Inferior parietal cortex (tissue), 1 donor: ENCODE results near the gene WT1.
A peak's percentile ranks its signal among the peaks of the same experiment; 100 is the strongest.
"Not testable (repeated sequence)": the region's sequence is repeated elsewhere in the genome, so short reads cannot be mapped to it uniquely, and the experiment has no call there.

ENCODE experiments used
- DNase-seq: peaks from one replicate; pipeline ENCODE4 v3.0.0-alpha.2; 2016; ENCODE audit errors: extremely low spot score

Gene WT1

DNA sequence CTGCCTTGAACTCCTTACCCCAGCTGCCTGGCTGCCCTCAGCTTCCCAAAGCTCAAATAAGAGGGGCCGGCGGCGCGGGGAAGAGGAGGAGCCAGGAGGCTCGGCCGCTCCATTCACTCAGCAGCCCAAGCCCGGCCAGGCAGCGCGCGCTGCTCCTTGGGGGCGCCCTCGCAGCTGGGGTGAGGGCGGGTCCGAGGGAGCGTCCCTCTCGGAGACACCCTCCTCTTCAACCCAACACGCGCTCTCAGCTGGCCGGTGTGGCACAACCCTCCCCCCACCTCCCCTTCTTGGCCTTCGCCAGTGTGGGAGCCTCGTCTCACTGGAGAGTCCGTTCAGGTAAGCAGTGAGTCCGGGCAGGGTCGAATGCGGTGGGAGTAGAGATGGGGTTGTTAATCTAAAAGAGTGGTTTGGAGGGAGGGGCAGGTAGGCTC lies at the start of gene WT1:
Gene WT1, minus strand, starts transcription at position 29 of the 431 bp plus-strand sequence.
- DNase-seq: no peak

DNA sequence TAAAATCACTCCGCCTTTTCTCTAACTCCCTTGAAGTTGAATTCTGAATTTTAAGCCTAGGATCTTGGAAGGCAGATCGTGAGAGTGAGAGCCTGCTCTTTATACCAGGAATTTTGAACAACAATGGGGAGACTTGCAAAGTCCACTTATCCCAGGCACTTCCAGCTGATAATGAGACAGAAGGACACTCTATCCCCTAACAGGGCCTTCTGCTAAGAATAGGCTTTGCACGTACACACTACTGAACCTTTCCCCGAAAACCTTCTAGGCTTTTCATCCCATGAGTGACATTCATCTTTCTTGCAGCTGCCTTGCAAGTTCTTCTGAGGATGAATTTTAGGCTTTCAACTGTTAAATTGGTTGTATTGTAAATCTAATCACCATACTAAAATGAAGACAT lies 44.0 kb upstream of the WT1 start:
- DNase-seq: no peak

DNA sequence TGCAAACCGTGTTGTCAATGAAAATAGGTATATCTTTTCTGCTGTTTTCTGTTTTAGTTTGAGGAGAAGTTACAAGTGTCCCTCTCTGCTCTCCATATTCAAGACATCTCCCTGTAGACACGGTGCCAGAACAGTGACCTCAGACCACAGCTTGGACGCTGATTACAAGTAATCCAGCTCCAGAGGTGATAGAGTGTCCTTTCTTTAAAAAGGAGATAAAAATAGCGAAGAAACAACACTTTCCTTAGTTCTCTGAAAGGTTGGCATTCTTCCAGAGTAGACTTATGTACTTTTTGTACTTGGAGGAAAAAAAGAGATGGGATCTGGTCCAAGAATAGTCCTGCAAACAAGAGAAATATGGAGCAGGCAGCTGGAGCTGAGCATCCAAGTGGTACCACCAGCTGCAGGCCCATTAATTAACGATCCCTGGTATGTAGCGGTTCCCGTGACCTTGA lies 43.0 kb upstream of the WT1 start:
- DNase-seq: peak; percentile 13

DNA sequence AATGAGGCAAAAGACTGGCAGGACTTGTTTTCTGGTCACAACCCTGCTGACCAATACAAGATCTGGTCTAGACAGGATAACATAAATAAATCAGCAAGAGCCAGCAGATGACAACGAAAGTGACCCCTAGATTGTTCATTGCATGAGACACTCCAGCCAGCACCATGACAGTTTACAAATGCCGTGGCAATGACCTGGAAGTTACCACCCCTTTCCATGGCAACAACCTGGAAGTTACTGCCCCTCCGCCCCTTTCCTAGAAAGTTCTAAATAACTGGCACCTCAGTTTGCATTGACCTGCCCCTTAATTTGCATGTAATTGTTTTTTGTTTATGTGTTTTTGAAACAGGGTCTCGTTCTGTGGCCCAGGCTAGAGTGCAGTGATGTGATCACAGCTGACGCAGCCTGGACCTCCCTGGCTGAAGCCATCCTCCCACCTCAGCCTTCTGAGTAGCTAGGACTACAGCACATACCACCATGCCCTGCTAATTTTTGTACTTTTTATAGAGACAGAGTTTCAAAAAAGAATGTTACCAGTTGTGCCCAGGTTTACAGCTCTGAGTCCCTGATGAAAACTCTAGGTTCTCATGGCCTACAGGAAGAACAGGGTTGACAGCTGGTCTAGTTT lies 38.1 kb upstream of the WT1 start:
- DNase-seq: no peak

DNA sequence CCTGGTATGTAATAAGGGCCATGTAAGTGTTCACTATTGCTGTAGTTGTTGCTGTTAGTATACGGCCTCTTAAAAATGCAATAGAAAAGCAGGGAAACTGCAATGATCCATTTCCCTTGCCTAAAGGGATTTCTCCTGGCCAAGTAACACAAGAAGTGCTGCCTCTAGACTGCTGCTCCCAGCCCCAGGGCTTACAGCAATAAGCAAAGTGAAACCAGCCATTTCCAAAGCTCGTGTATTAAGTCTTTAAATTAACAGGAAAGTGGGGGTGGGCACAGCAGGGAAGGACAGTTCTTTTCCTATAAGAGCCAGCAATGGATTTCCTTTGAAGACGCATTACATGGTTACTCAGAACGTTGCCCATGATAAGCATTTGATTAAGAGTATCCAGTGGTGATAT lies 36.9 kb upstream of the WT1 start:
- no peak for DNase-seq

DNA sequence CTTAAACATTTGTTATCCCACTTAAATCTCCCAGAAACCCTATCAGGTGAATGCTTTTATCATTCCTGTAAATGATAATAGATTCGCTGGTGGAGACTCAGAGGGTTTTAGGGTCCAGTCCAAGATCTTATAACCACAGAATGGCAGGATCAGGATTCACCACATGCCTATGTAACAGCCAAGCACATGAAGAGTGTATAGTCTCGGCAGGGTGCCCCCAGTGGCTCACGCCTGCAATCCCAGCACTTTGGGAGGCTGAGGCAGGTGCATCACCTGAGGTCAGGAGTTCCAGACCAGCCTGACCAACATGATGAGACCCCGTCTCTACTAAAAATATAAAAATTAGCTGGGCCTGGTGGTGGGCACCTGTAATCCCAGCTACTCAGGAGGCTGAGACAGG lies 36.2 kb upstream of the WT1 start:
- DNase-seq: not testable (repeated sequence)

DNA sequence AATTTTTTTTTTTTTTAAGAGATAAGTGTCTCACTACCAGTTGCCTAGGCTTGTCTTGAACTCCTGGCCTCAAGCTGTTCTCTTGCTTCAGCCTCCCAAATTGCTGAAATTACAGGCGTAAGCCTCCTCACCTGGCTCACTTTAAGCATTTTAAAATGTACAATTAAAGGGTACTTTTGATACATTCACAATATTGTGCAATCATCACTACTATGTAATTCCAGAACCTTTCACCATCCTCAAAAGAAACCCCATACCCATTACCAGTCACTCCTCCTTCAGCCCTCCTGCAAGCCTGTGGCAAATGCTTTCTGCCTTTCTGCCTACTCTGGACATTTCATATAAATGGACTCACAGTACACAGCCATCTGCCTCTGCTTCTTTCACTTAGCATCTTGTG lies 34.5 kb upstream of the WT1 start:
- no peak for DNase-seq

DNA sequence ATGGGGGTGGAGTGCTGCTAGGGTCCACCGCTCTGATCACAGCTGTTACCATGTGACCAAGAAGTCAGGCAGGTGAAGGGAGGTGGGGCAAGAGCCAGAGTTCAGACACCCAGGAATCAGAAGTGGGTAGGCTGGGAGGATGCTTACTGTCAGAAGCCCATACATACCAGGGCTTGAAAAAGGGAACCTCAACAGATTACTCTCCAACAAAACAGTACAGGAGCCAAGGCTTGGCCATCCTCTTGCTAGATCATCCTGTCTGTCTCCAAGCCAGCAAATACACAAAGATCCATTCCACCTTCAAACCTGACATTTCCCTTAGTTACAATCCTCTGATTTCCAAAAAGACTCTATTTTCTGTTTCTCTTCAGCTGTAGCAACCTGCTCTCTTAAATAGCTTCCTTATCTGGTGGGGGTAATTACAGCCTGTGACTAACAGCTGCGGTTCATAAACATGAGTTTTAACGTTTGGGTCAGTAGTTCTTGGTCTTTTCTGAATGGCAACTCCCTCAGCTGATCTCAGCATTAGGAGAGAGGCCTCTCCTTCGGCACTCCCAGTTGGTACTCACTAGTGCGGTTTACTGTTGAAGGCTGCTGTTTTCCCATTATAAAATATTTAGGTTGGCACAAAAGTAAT lies 31.1 kb upstream of the WT1 start:
- no peak for DNase-seq

DNA sequence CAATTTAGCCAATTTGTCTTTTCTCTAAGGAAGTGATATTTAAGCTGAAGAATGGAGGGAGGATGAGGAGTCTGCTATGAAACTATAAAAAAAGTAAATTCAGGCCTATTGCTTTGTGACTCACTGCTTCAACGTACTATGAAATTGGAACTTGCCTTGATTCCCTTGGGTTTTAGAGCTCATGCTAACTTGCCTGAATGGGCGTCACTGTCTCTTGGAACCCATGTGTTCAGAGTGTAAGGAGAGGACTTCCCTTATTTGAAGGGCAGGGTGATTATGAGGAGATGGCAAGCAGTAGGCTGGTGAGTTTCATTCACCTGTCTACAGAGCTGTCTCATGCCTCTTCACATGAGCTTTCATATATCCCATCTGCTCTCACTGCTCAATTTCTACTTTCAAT lies 28.7 kb upstream of the WT1 start:
- DNase-seq: no peak

DNA sequence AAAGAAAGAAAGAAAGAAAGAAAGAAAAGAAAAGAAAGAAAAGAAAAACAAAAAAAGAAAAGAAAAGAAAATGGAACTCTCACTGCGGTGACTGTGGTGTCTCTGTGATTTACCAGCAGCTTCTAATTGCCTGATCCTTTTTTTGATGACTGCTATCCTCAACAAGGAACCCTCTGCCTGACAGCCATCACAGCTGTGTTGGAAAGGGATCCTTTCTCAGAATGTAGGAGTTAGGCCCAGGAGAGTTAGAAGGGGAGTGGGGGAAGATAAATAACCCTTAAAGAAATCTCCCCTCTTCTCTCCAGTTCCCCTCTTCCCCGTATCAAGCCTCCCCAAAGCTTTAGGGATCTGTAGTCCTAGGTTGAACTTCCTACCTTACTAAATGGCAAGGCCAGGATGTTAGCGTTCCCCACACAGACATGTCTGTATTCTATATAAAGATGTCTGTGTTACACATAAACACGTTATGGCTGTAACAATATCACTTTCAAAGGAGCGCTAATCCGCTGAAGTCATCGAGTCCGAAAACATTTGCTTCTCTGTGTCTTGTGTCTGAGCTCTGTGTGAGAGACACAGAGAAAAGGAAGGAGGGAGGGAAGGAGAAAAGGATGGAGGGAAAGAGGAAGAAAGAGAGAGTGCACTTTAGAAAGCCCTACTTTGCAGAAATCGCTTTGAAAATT lies 26.8 kb upstream of the WT1 start:
- no peak for DNase-seq

DNA sequence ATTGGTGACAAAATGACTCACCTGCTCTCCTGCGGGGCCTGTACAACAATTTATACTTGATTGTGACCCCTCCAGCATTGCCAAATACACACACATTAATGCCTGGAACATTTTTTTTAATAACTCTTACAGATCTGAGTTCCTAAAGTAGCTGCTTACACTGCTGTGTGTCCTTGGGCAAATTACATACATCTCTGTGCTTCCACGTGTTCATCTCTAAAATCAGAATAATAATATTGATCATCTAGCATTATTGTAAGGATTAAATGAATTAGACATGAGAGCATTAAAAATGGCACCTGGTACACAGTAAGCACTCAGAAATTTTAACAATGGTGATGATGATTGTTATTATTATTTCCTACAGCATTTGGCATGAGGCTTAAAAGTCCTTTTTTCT lies 21.5 kb upstream of the WT1 start:
- DNase-seq: no peak

DNA sequence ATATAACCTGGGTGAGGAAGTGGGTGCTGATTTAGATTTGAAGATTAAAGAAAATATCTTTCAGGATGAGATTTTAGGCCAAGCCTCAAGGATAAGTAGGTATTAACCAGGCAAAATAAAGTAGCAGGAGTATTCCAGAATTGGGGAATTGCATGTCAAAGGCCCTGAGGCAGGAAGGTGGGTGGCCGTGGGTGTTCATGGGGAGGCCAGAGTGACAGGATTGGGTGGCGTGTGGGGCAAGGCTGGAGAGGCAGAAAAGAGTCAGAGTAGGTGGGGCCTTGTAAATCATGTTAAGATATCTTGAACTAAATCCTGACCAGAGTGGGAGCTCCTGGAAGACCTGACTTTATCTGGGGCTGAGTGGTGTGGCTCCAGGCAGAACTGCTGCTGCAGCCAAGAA lies 19.7 kb upstream of the WT1 start:
- no peak for DNase-seq

DNA sequence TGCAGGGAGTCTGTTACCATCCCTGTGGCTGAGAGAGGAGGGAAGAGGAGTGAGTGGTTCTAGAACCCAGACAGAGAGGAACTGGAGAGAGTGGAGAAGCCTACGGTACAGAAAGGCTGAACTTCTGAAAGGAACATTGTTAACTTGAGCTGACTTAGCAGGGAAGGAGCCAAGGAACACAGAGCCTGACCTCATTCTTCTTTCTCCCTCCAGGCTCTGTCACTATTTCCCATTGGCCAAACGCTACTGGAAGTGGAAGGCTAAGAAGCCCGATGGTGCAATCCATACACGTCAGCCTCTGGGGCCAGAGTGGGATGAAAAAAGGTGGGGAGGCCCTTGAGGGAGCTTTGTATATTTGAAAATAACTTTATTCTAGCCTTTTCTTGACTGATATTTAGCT lies 16.5 kb upstream of the WT1 start:
- DNase-seq: no peak

DNA sequence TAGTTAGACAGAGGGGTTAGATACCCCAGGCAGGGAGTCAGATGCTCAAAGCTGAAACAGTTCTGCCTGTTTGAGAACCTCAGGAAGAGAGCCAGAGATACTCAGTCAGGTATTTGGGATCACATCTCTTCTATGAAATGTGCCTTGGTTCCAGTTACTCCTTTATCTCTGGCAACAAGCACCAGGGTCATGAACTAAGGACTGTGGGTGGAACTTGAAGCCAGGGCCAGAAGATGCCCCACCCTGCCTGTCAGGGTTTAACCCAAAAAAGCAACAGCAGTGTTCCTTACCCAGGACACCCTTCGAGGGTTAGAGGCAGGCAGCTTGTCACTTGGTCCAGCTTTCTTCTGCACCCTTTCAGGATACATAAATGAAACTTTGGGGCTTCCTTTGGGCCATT lies 15.0 kb upstream of the WT1 start:
- DNase-seq: no peak

DNA sequence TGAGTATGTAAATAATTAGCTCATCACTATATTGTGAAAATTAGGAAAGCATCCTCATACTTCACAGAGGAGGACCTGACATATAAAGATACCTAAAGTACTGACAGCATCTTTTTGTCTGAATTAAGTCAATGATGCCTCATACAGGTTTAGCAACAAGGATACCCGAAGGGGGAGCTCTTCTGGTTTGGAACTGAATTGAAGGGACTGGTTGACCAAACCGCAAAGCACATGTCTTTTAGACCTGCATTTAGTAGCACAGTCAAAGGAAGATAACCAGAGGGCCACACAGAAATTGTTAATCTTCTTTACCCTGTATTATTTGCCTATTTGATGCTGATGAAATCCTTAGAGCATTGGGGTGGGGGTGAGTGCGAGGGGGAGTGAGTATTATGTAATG lies 12.9 kb upstream of the WT1 start:
- DNase-seq: no peak

DNA sequence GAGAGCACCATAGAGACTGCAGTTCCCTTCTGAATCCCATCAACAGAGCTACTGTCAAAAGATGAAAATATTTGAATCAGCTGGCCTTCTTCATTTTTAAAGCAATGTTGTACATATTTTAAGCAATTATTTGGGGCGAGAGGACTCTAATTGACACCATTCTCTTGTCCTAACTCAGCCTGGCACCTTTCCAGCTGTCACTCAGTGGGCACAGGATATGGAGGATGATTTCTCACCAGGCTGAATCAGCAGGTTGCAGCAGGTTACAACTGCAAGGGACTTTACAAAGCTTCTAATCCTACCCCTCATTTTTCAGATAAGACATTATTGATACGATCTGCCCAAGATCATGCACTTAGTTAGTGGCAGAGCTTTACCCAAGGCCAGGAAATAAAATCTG lies 11.9 kb upstream of the WT1 start:
- DNase-seq: no peak

DNA sequence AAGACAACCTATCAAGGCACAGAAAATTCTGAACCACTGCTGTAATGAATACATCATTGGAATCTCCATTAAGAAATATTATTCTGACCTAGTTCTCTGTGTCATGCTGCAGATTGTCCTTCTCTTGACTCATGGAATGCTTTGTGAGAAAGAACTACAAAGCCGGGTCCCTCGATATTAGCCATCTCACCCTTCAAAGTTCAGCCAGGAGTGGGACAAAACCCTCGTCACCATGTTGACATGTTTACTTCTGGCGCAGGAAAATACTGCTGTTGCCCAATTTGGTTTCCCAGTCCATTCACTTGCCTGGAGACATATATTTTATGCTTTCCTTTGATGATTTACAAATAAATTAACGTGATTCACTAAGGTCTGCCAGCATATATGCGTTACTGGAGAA lies 10.9 kb upstream of the WT1 start:
- no peak for DNase-seq

DNA sequence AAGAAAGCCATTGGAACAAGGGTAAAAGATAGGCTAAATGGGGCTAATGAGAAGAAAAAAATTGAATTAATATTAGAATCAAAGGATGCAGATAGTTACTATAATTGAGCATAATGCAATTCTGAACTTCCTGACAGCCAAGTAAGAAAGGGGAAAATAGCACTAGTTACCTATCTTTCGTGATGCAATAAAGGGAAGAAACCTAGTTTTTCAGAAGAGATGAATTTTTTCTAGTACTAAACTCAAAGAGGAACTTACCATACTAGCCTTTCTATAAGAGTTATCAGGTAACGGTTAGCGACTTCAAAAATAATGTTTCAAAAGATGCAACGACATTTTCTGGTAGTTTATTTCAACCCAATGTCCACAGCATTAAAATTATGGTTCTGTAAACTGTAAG lies 8.8 kb upstream of the WT1 start:
- no peak for DNase-seq

DNA sequence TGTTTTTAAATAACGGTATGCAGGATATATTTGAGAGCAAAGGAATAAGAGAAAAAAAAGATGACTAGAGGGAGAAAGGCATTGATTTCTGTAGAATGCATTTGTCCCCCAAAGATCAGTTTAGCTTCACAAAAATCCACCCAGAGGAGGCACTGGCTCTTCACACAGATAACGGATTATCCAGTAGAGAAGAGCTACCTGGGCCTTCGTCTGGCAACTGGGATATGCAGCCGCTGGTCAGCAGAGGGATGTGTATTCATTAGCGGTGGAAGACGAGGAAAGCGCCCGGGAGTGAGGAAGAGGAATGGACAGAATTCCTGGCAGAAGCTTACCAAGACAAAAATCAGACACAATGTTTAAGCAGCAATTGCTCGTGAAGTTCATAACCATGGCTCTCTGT lies 5.6 kb upstream of the WT1 start:
- no peak for DNase-seq

DNA sequence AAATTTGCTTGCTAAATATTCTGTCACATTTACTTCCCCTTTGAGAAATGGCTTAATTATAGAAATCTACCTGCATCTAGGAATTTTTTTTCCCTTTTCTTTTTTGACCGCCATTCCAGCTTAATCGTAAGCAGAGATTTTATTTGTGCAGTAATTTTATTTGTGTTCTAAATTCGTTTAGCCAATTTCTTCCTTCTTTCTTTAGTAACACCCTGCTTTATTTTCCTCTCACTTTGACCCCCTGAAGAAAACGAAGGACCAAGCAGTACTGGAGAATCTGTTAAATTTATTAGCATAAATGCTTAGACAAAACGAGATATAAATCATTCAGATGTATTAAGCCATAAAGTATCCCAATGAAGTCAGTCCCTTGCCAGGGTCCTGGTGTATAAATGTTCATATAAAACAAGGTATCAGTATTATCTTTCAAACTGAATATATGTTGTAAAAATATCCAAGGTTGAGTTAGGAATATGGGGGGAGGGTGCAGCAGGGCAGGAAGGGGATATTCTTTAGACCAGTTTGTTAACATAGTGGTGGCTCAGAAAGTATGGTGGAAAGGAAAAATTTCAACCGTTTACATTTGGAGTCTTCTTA lies 5.1 kb upstream of the WT1 start:
- DNase-seq: no peak

DNA sequence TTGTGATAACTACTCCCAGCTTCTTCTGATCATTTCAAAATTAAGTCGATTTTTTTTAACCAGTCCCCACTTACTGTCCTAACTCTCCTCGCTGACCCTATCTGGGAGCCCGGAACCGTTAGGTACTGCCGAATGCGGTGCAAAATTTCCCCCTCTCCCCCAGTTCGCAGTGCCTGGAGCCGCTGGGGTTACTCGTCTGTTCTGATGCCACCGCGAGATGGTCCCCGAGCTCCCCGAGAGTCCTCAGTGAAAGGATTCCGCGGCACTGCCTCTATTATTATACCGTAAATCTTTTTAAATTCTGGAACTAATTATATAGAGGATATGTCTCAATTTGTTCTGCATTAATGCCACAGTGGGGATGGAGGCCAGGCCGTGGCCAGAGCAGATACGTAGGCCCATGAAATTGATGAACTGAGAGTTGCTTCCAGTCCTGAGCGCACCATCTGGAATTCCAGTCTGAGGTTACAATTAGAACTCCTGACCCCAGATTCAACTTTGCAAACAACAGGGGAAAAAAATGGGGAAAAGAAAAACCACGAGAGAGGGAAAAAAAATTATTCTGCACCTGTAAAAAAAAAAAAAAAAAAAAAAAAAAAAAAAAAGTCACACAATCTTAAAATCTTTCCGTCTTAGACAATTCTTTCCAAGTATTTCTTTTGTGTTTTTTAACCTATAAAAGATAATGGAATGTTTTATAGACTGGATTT lies 4.3 kb upstream of the WT1 start:
- no peak for DNase-seq

DNA sequence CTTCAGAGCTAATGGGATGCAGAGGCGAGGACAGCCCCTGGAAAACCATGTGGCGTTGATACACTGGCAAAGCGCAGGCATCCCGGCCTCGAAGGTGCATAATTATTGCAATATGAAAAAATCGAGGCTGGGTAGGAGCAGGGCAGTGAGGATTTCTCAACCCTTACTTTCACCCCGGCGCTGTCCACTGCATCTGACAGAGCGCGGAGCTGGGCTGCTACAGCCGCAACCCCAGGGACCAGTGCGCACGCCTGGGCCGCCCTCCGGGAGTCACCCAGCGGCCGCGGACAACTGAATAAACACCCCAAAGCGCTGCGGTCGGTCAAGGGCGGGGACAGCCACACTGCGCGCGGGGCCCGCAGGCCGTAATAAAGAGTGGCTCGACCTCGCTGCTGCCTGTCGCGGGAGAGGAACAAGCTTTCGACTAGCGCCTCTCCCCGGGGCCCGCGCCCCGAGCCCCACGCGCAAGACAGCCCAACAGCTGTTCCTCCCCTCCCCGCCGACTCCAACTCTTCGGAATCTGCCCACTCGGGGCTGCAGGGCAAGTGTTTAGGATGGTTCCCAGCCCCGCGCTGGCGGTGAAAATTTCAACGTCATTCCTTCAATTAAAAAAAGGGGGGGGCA lies 3.6 kb upstream of the WT1 start:
- DNase-seq: no peak
